NCI-H187 (cell line): Measurements from ENCODE around the gene LPP.

Experiments
- DNase-seq, 2 experiments: peaks; one replicate each; lab custom pipeline; 2025; lab: John Stamatoyannopoulos, UW

The LPP gene

GRCh38 chr3:188557235-188557634 lies 403.3 kb downstream of the LPP start:
- DNase-seq = no peak

GRCh38 chr3:188558343-188559071 lies 404.6 kb downstream of the LPP start:
- DNase-seq = no peak

GRCh38 chr3:188559072-188559429 lies 405.1 kb downstream of the LPP start:
- DNase-seq = no peak

GRCh38 chr3:188559856-188560255 lies 405.9 kb downstream of the LPP start:
- no peak for DNase-seq

GRCh38 chr3:188562144-188562543 lies 408.2 kb downstream of the LPP start:
- no peak for DNase-seq

- no peak for DNase-seq
Observed at GRCh38 chr3:188567478-188568195, 413.7 kb downstream of the LPP start.

- no peak for DNase-seq
Observed at GRCh38 chr3:188568736-188569135, 414.8 kb downstream of the LPP start.

- no peak for DNase-seq
Observed at GRCh38 chr3:188571531-188572095, 417.7 kb downstream of the LPP start.

- DNase-seq = no peak
Observed at GRCh38 chr3:188573291-188573940, 419.5 kb downstream of the LPP start.

- no peak for DNase-seq
Observed at GRCh38 chr3:188573956-188574355, 420.0 kb downstream of the LPP start.

GRCh38 chr3:188574885-188575284 lies 420.9 kb downstream of the LPP start:
- no peak for DNase-seq

GRCh38 chr3:188575501-188575900 lies 421.5 kb downstream of the LPP start:
- no peak for DNase-seq

GRCh38 chr3:188577539-188577938 lies 423.6 kb downstream of the LPP start:
- no peak for DNase-seq

- DNase-seq = no peak
Observed at GRCh38 chr3:188578576-188579363, 424.8 kb downstream of the LPP start.

- DNase-seq = no peak
Observed at GRCh38 chr3:188580223-188580622, 426.3 kb downstream of the LPP start.

- DNase-seq = no peak
Observed at GRCh38 chr3:188580659-188581058, 426.7 kb downstream of the LPP start.

- DNase-seq = no peak
Observed at GRCh38 chr3:188581365-188581764, 427.4 kb downstream of the LPP start.

GRCh38 chr3:188581792-188582191 lies 427.8 kb downstream of the LPP start:
- no peak for DNase-seq

GRCh38 chr3:188583341-188584161 lies 429.6 kb downstream of the LPP start:
- no peak for DNase-seq

- no peak for DNase-seq
Observed at GRCh38 chr3:188584162-188584529, 430.2 kb downstream of the LPP start.
